22Rv1 (cell line): Measurements from ENCODE around the gene SAMSN1.

Experiments
- CTCF ChIP-seq: fragments of 450-650 bp; IDR thresholded peaks from 2 replicates; pipeline ENCODE4 v1.5.1; 2017; ENCODE audit warnings: mild to moderate bottlenecking
- ZFX ChIP-seq: fragments of 450-650 bp; IDR thresholded peaks from 2 replicates; pipeline ENCODE4 v1.6.1; 2017; ENCODE audit warnings: antibody characterized with exemption, borderline replicate concordance

- TF ChIP-seq CTCF (no peak), ZFX (no peak)
These were observed 65.6 kb downstream of the SAMSN1 start for GRCh38 chr21:14480411-14481031.
